H1 (cell line): ENCODE measurements around the gene KCNQ1. TPM values are rescaled to one million over a fixed set of nuclear protein-coding genes. Genes with fewer than 3 reads are reported as not detected.

Experiments
- CTCF ChIA-PET: fragments of 300-600 bp; sonication (Branson Sonifier 250); formaldehyde crosslinking; loops from one replicate; lab custom pipeline; 2021; ENCODE audit not compliant: partially characterized antibody; lab: Charles Lee
- POLR2A ChIA-PET: fragments of 300-600 bp; sonication (Branson Sonifier 250); formaldehyde crosslinking; loops from one replicate; lab custom pipeline; 2021; ENCODE audit warnings: inconsistent platforms; ENCODE audit not compliant: partially characterized antibody; lab: Charles Lee
- DNase-seq, 2 experiments: peaks; one replicate each; pipeline versions ENCODE4 v3.0.0 to v3.0.0-alpha.2; 2010 to 2022; ENCODE audit warnings: low spot score in 2 of 2, low read depth in 1 of 2, mixed read lengths in 1 of 2
- FAIRE-seq: peaks from 2 replicates; lab custom pipeline; 2011; peaks lifted over from hg19 to GRCh38; lab: Jason Lieb, UNC
- H2AFZ ChIP-seq: 2 replicates; pipeline ENCODE4 v1.8.1; 2012; ENCODE audit warnings: low read length, inconsistent platforms
- H2AK5ac ChIP-seq: 2 replicates; pipeline ENCODE4 v1.6.1; 2013; ENCODE audit warnings: low read depth, low read length
- H2BK120ac ChIP-seq: replicated peaks from 2 replicates; pipeline ENCODE3; 2013; ENCODE audit warnings: low read depth, low read length, inconsistent platforms
- H2BK12ac ChIP-seq: 2 replicates; pipeline ENCODE4 v1.6.1; 2013; ENCODE audit warnings: low read depth, low read length
- H2BK15ac ChIP-seq: 2 replicates; pipeline ENCODE4 v1.6.1; 2013; ENCODE audit warnings: low read length
- H2BK20ac ChIP-seq: 2 replicates; pipeline ENCODE4 v1.6.1; 2013; ENCODE audit warnings: low read length
- H2BK5ac ChIP-seq: 2 replicates; pipeline ENCODE4 v1.6.1; 2013; ENCODE audit warnings: low read depth, low read length
- H3K14ac ChIP-seq: 2 replicates; pipeline ENCODE4 v1.6.1; 2013; ENCODE audit warnings: inconsistent platforms; ENCODE audit not compliant: insufficient read length
- H3K18ac ChIP-seq: 2 replicates; pipeline ENCODE4 v1.6.1; 2013; ENCODE audit warnings: low read length; ENCODE audit errors: extremely low read depth
- H3K23ac ChIP-seq: 2 replicates; pipeline ENCODE4 v1.6.1; 2013; ENCODE audit warnings: inconsistent platforms; ENCODE audit not compliant: insufficient read length
- H3K23me2 ChIP-seq: 2 replicates; pipeline ENCODE4 v1.6.1; 2013; ENCODE audit warnings: low read depth, low read length
- H3K27ac ChIP-seq: 2 replicates; pipeline ENCODE4 v1.6.1; 2011; ENCODE audit warnings: low read depth, low read length, inconsistent platforms
- H3K27me3 ChIP-seq, 4 experiments: replicated peaks in 1 of 4; 1 replicate in 1 of 4; 2 replicates in 3 of 4; pipeline versions ENCODE4 v1.6.1 to v1.8.1; 2011 to 2013; ENCODE audit warnings: low read length in 3 of 4, mild to moderate bottlenecking in 3 of 4, inconsistent platforms in 2 of 4, mixed read lengths in 2 of 4, moderate library complexity in 1 of 4; ENCODE audit not compliant: control insufficient read depth in 3 of 4, insufficient read depth in 3 of 4; ENCODE audit errors: extremely low read depth in 1 of 4
- H3K36me3 ChIP-seq, 4 experiments: 2 replicates each; pipeline versions ENCODE4 v1.6.1 to v1.8.1; 2011 to 2013; ENCODE audit warnings: mild to moderate bottlenecking in 4 of 4, low read length in 3 of 4, moderate library complexity in 2 of 4, control low read depth in 1 of 4, inconsistent platforms in 1 of 4; ENCODE audit not compliant: insufficient read depth in 4 of 4, control insufficient read depth in 2 of 4
- H3K4ac ChIP-seq: replicated peaks from 2 replicates; pipeline ENCODE3; 2013; ENCODE audit warnings: low read length, low read depth, mixed read lengths, inconsistent platforms; ENCODE audit not compliant: insufficient read length
- H3K4me1 ChIP-seq, 4 experiments: replicated peaks in 1 of 4; 1 replicate in 1 of 4; 2 replicates in 3 of 4; pipeline versions ENCODE4 v1.6.1 to v1.8.1; 2011 to 2013; ENCODE audit warnings: low read length in 3 of 4, inconsistent platforms in 2 of 4, mixed read lengths in 1 of 4; ENCODE audit not compliant: insufficient read depth in 4 of 4, control insufficient read depth in 3 of 4
- H3K4me2 ChIP-seq, 2 experiments: 2 replicates each; pipeline versions ENCODE4 v1.6.1 to v1.8.1; 2011 to 2013; ENCODE audit warnings: low read depth in 2 of 2, low read length in 2 of 2, control low read depth in 1 of 2, inconsistent platforms in 1 of 2, mild to moderate bottlenecking in 1 of 2; ENCODE audit not compliant: insufficient read depth in 1 of 2
- H3K4me3 ChIP-seq, 4 experiments: fragments of 200-600, 300-600 bp in 1 of 4; sonication (generic), shearing (Covaris generic), sonication (Bioruptor Twin) in 1 of 4; 2 replicates each; pipeline versions ENCODE4 v1.5.1 to v1.8.1; 2011 to 2016; ENCODE audit warnings: low read length in 4 of 4, low read depth in 3 of 4, control low read depth in 2 of 4, inconsistent platforms in 2 of 4, mild to moderate bottlenecking in 2 of 4, mixed read lengths in 1 of 4, moderate library complexity in 1 of 4; ENCODE audit not compliant: insufficient read depth in 2 of 4; ENCODE audit errors: extremely low read depth in 1 of 4
- H3K56ac ChIP-seq: replicated peaks from 2 replicates; pipeline ENCODE3; 2013; ENCODE audit warnings: low read depth, mild to moderate bottlenecking, mixed read lengths, low read length, inconsistent platforms; ENCODE audit not compliant: insufficient read length
- H3K79me1 ChIP-seq: 2 replicates; pipeline ENCODE4 v1.6.1; 2013; ENCODE audit warnings: low read depth, low read length, control low read depth
- H3K79me2 ChIP-seq, 2 experiments: 2 replicates each; pipeline versions ENCODE4 v1.6.1 to v1.8.1; 2012 to 2013; ENCODE audit warnings: low read length in 2 of 2, mild to moderate bottlenecking in 2 of 2, inconsistent platforms in 1 of 2; ENCODE audit not compliant: insufficient read depth in 2 of 2, control insufficient read depth in 1 of 2
- H3K9ac ChIP-seq, 4 experiments: replicated peaks in 1 of 4; 1 replicate in 1 of 4; 2 replicates in 3 of 4; pipeline versions ENCODE4 v1.6.1 to v1.8.1; 2011 to 2013; ENCODE audit warnings: low read depth in 3 of 4, low read length in 3 of 4, control low read depth in 2 of 4, mild to moderate bottlenecking in 2 of 4, moderate library complexity in 2 of 4, inconsistent platforms in 1 of 4; ENCODE audit errors: extremely low read depth in 1 of 4
- H3K9me3 ChIP-seq, 2 experiments: 2 replicates each; pipeline versions ENCODE4 v1.6.1 to v1.8.1; 2012 to 2013; ENCODE audit warnings: mild to moderate bottlenecking in 2 of 2, moderate library complexity in 2 of 2, control low read depth in 1 of 2, inconsistent platforms in 1 of 2, low read depth in 1 of 2, low read length in 1 of 2, mixed read lengths in 1 of 2; ENCODE audit not compliant: insufficient read depth in 2 of 2
- H4K20me1 ChIP-seq, 2 experiments: replicated peaks in 1 of 2; 2 replicates each; pipeline versions ENCODE3 to v1.8.1; 2011 to 2013; ENCODE audit warnings: inconsistent platforms in 2 of 2, low read length in 2 of 2, mild to moderate bottlenecking in 1 of 2; ENCODE audit not compliant: insufficient read depth in 2 of 2, control insufficient read depth in 1 of 2
- H4K5ac ChIP-seq: 2 replicates; pipeline ENCODE4 v1.6.1; 2013; ENCODE audit warnings: low read length, low read depth, mixed read lengths, inconsistent platforms; ENCODE audit not compliant: insufficient read length
- H4K8ac ChIP-seq: 2 replicates; pipeline ENCODE4 v1.8.0; 2013; ENCODE audit warnings: mild to moderate bottlenecking, moderate library complexity, low read length, inconsistent platforms; ENCODE audit not compliant: insufficient read depth; ENCODE audit errors: extremely low read depth
- H4K91ac ChIP-seq: replicated peaks from 2 replicates; pipeline ENCODE3; 2013; ENCODE audit warnings: low read length, mixed read lengths, inconsistent platforms; ENCODE audit not compliant: insufficient read length
- BACH1 ChIP-seq: IDR thresholded peaks from 2 replicates; pipeline ENCODE4 v1.6.1; 2012; ENCODE audit warnings: low read length, improper control_type of control experiment
- CBX5 ChIP-seq: fragments of 300-800, 300-1000 bp; sonication (generic); IDR thresholded peaks from 2 replicates; pipeline ENCODE4 v1.7.1; 2016; ENCODE audit warnings: antibody characterized with exemption, low read length, low read depth
- CEBPB ChIP-seq: IDR thresholded peaks from 2 replicates; pipeline ENCODE4 v1.6.1; 2012; ENCODE audit warnings: low read depth, low read length
- CHD1 ChIP-seq: IDR thresholded peaks from 2 replicates; pipeline ENCODE4 v1.6.1; 2012; ENCODE audit warnings: low read depth, low read length, improper control_type of control experiment
- CREB1 ChIP-seq: IDR thresholded peaks from 2 replicates; pipeline ENCODE4 v1.6.1; 2012; ENCODE audit warnings: inconsistent platforms
- JUND ChIP-seq: IDR thresholded peaks from 2 replicates; pipeline ENCODE4 v1.6.1; 2011; ENCODE audit warnings: mild to moderate bottlenecking, improper control_type of control experiment, low read length
- MAFK ChIP-seq: IDR thresholded peaks from 2 replicates; pipeline ENCODE4 v1.6.1; 2012; ENCODE audit warnings: low read depth, mild to moderate bottlenecking, improper control_type of control experiment, low read length
- RAD21 ChIP-seq, 2 experiments: IDR thresholded peaks in 1 of 2; conservative IDR thresholded peaks in 1 of 2; 2 replicates each; pipeline ENCODE4 v1.6.1; 2011; ENCODE audit warnings: low read depth in 2 of 2, low read length in 2 of 2, improper control_type of control experiment in 1 of 2, inconsistent platforms in 1 of 2, mild to moderate bottlenecking in 1 of 2, moderate library complexity in 1 of 2
- RXRA ChIP-seq: IDR thresholded peaks from 2 replicates; pipeline ENCODE4 v1.6.1; 2011; ENCODE audit warnings: low read depth, mild to moderate bottlenecking, low read length, moderate library complexity; ENCODE audit not compliant: insufficient read depth
- SUZ12 ChIP-seq: fragments of 200-600 bp; sonication (generic); IDR thresholded peaks from 2 replicates; pipeline ENCODE4 v1.6.1; 2012; ENCODE audit warnings: mild to moderate bottlenecking, inconsistent platforms, low read length, moderate library complexity, mixed read lengths
- WGBS, 2 experiments: shearing (Covaris generic) in 1 of 2; methylation state at CpG; one replicate each; pipeline versions ENCODE4 v1.1.6 to v1.1.7; 2013 to 2015; ENCODE audit warnings: low lambda C conversion rate in 2 of 2, mixed read lengths in 2 of 2, inconsistent platforms in 1 of 2, low coverage in 1 of 2, missing lambda C conversion rate in 1 of 2; ENCODE audit not compliant: insufficient replicate concordance in 2 of 2, insufficient coverage in 1 of 2, insufficient read length in 1 of 2; ENCODE audit errors: extremely low coverage in 1 of 2, missing lambda C conversion rate in 1 of 2; 5-methylcytosine and 5-hydroxymethylcytosine counted together
- polyA plus RNA-seq, 7 experiments: library from polyadenylated mRNA; depleted of rRNA in 3 of 7; stranded (reverse) in 5 of 7; unstranded in 2 of 7; fragments of >200 nt in 5 of 7; fragments of 200-250 nt in 2 of 7; gene quantifications; 1 replicate in 5 of 7; 2 replicates in 1 of 7; 4 replicates in 1 of 7; pipeline versions ENCODE4 v1.2.1 to v1.2.3, GENCODE V29; 2011 to 2013; ENCODE audit warnings: missing spikeins in 2 of 7, mixed read lengths in 2 of 7
- total RNA-seq: library from RNA; stranded (reverse); fragmentation: NEBNext Ultra II Directional; extraction: Animal tissue kit (Norgen Biotek cat#: 25700); gene quantifications from 2 replicates; pipeline ENCODE4 v1.2.1, GENCODE V29; 2021
- TF ChIP-seq, protein P1 (sequence below): IDR thresholded peaks from 2 replicates; pipeline ENCODE4 v1.6.1; 2011; ENCODE audit warnings: low read depth, mild to moderate bottlenecking, low read length; ENCODE audit not compliant: insufficient read depth

The KCNQ1 gene
- total and polyA plus RNA-seq, 2 of the 8 experiments (the other 6 are each of a cell fraction or from before 2014, with no cell fraction given), result 1.9 to 2.0 TPM

DNA sequence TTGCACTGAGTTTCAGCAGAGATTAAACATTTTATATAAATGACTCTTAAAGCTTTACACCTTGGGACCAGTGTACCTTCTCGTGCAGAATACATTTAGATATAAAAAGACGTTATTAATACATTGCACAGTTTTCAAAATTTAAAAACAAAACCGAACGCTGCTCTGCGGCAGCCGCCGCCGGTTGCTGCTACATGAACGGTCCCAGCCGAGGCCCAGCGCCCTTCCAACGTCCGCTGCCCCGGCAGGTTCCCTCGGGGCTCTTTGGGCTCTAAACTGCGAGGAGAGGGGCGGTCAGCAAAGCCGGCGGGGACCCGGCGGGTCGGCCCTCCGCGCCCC is 438.8 kb downstream of the KCNQ1 start:
- Histone ChIP-seq H3K4me2 (peak overlapping the region; percentile 52 to 73), H4K8ac (peak overlapping the region; percentile 8; the same call in 1 of the 2 replicates), H3K79me1 (no peaks in the 10 kb centered on the region), H3K18ac (peak overlapping the region; percentile 90; the same call in 1 of the 2 replicates), H3K14ac (no peak overlapping the region), H3K23ac (no peak overlapping the region), H3K27me3 (peaks cover 2 to 84% (median 60%) of the 10 kb centered on the region in 4 experiments), H3K4me3 (peak overlapping the region; percentile 52 to 75 (median 56)), H4K5ac (peak overlapping the region; percentile 18), H3K27ac (no peak overlapping the region), H2BK5ac (no peak overlapping the region), H3K56ac (no peak overlapping the region), H2BK20ac (no peak overlapping the region), H2BK12ac (no peak overlapping the region), H3K9me3 (no peaks in the 10 kb centered on the region; a peak in 1 of 4 replicates), H3K9ac (peak overlapping the region in 1 of 4 experiments; percentile 35; a peak in 1 of 7 replicates), H3K36me3 (peaks cover 0 to 4% (median 0%) of the 10 kb centered on the region in 4 experiments; a peak in 1 of 8 replicates), H2BK15ac (no peak overlapping the region), H3K23me2 (peaks cover 12% of the 10 kb centered on the region; the same call in 1 of the 2 replicates), H4K91ac (no peak overlapping the region), H4K20me1 (peaks cover 6 to 13% of the 10 kb centered on the region in 2 experiments), H3K4ac (no peak overlapping the region), H2BK120ac (no peak overlapping the region), H3K79me2 (no peaks in the 10 kb centered on the region), H2AFZ (no peak overlapping the region), H2AK5ac (no peak overlapping the region), H3K4me1 (peaks cover 0 to 25% (median 21%) of the 10 kb centered on the region in 4 experiments; a peak in 6 of 7 replicates)
- 8% methylated on average over 24 of the region's 24 CpGs; no CpG with 5 or more reads in 1 of the 2 experiments for WGBS, 2 experiments
- CTCF ChIA-PET, result interaction anchor here (0.9 to 13.5 kb wide), 3 partner anchors 8 to 349 kb away, joined by 3 to 521 read pairs (median 4); no protein-coding TSS in a partner anchor
- FAIRE-seq (no peak), DNase-seq (no peak)
- POLR2A ChIA-PET, result interaction anchor here (0.6 to 1.4 kb wide), 3 partner anchors 9 to 24 kb away, joined by 3 to 6 read pairs (median 3); no protein-coding TSS in a partner anchor
- TF ChIP-seq BACH1 (no peak), MAFK (no peak), SUZ12 (no peak), CHD1 (no peak), RXRA (no peak), RAD21 (IDR thresholded peaks at IDR 0.05 in 1 of 2, conservative IDR thresholded peaks at IDR 0.05 in 1 of 2; ENCODE audit: low read depth in 2 of 2, low read length in 2 of 2) (no peak; a peak in 1 of 4 replicates), CREB1 (no peak), JUND (no peak), CEBPB (no peak), CBX5 (no peak)
- TF ChIP-seq, protein P1, sequence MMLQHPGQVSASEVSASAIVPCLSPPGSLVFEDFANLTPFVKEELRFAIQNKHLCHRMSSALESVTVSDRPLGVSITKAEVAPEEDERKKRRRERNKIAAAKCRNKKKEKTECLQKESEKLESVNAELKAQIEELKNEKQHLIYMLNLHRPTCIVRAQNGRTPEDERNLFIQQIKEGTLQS, result no peak
